HCT116 (cell line): ENCODE measurements around the gene IDH3G. TPM values are rescaled to one million over a fixed set of nuclear protein-coding genes. Genes with fewer than 3 reads are reported as not detected.

ENCODE experiments used
- ATAC-seq: fragments of 200-7000 bp; cut with Tn5 transposase; 2 replicates; pipeline ENCODE4 v1.9.1; 2020; ENCODE audit warnings: mild to moderate bottlenecking, moderate library complexity
- BruUV-seq: library from RNA; stranded (reverse); fragments of 400-500 nt; replicated peaks from 2 replicates; lab custom pipeline; 2021; lab: Mats Ljungman, UMichigan
- CTCF ChIA-PET: fragments of 300-600 bp; sonication (Branson Sonifier 250); formaldehyde crosslinking; loops from one replicate; lab custom pipeline; 2021; ENCODE audit warnings: antibody characterized with exemption; lab: Charles Lee
- POLR2A ChIA-PET: fragments of 300-600, 350-600 bp; sonication (Branson Sonifier 250); formaldehyde crosslinking; loops from one replicate; lab custom pipeline; 2021; ENCODE audit warnings: antibody characterized with exemption; lab: Charles Lee
- RAD21 ChIA-PET, 2 experiments: fragments of 300-600 bp; sonication (Branson Sonifier 250); formaldehyde crosslinking; loops; one replicate each; lab custom pipeline; 2023; ENCODE audit warnings: low total read pairs in 2 of 2; ENCODE audit not compliant: uncharacterized antibody in 2 of 2, unreplicated experiment in 2 of 2, low non-redundant PET in 1 of 2; lab: Charles Lee
- DNase-seq: peaks from one replicate; pipeline ENCODE4 v3.0.0-alpha.2; 2010; ENCODE audit warnings: low read depth, low spot score
- H2AFZ ChIP-seq: fragments of 200-600 bp; shearing (Covaris generic), sonication (generic); 2 replicates; pipeline ENCODE4 v1.6.1; 2017; ENCODE audit warnings: low read depth, mixed run types, mixed read lengths, antibody characterized with exemption, low read length; ENCODE audit not compliant: poor library complexity, severe bottlenecking
- H3K27ac ChIP-seq: 2 replicates; pipeline ENCODE4 v1.5.1; 2012; ENCODE audit warnings: low read depth, low read length
- H3K27me3 ChIP-seq: fragments of 200-600 bp; sonication (generic); 2 replicates; pipeline ENCODE4 v1.6.1; 2016; ENCODE audit warnings: mixed run types, low read length, mixed read lengths; ENCODE audit not compliant: insufficient read depth
- H3K36me3 ChIP-seq, 2 experiments: fragments of 200-500 bp in 1 of 2; fragments of 200-600 bp in 1 of 2; sonication (Bioruptor generic) in 1 of 2; sonication (generic) in 1 of 2; 2 replicates each; pipeline versions ENCODE4 v1.5.1 to v1.6.1; 2014 to 2016; ENCODE audit warnings: low read length in 2 of 2, inconsistent platforms in 1 of 2, mixed read lengths in 1 of 2, mixed run types in 1 of 2; ENCODE audit not compliant: insufficient read depth in 2 of 2, control insufficient read depth in 1 of 2
- H3K4me1 ChIP-seq, 2 experiments: fragments of 200-600 bp in 1 of 2; sonication (generic) in 1 of 2; 2 replicates each; pipeline versions ENCODE4 v1.5.1 to v1.6.1; 2012 to 2017; ENCODE audit warnings: low read length in 2 of 2, inconsistent platforms in 1 of 2, mild to moderate bottlenecking in 1 of 2, mixed read lengths in 1 of 2, mixed run types in 1 of 2, moderate library complexity in 1 of 2; ENCODE audit not compliant: insufficient read depth in 2 of 2, control insufficient read depth in 1 of 2
- H3K4me2 ChIP-seq: fragments of 200-600 bp; sonication (generic); 2 replicates; pipeline ENCODE4 v1.6.1; 2017; ENCODE audit warnings: mixed run types, low read length, mixed read lengths
- H3K4me3 ChIP-seq, 2 experiments: fragments of 200-600 bp in 1 of 2; sonication (generic) in 1 of 2; replicated peaks in 1 of 2; 2 replicates each; pipeline ENCODE4 v1.5.1; 2011 to 2016; ENCODE audit warnings: low read length in 2 of 2, control low read depth in 1 of 2, low read depth in 1 of 2, mild to moderate bottlenecking in 1 of 2, mixed read lengths in 1 of 2, mixed run types in 1 of 2
- H3K79me2 ChIP-seq: fragments of 200-600 bp; sonication (generic); 2 replicates; pipeline ENCODE4 v1.6.1; 2017; ENCODE audit warnings: mild to moderate bottlenecking, mixed run types, low read length, moderate library complexity, mixed read lengths; ENCODE audit not compliant: insufficient read depth
- H3K9ac ChIP-seq: fragments of 200-600 bp; sonication (generic); 2 replicates; pipeline ENCODE4 v1.6.1; 2016; ENCODE audit warnings: low read length, mixed read lengths
- H3K9me2 ChIP-seq: fragments of 200-600 bp; sonication (generic), shearing (Covaris generic); 2 replicates; pipeline ENCODE4 v1.6.1; 2017; ENCODE audit warnings: mixed run types, mild to moderate bottlenecking, moderate library complexity; ENCODE audit not compliant: insufficient read depth
- H3K9me3 ChIP-seq, 2 experiments: fragments of 200-500 bp in 1 of 2; fragments of 200-600 bp in 1 of 2; sonication (Bioruptor generic) in 1 of 2; sonication (generic) in 1 of 2; 2 replicates each; pipeline ENCODE4 v1.6.1; 2014 to 2017; ENCODE audit warnings: low read length in 2 of 2, mixed read lengths in 2 of 2, inconsistent platforms in 1 of 2, low read depth in 1 of 2, mild to moderate bottlenecking in 1 of 2, mixed run types in 1 of 2, moderate library complexity in 1 of 2; ENCODE audit not compliant: control insufficient read depth in 1 of 2, insufficient read depth in 1 of 2
- H4K20me1 ChIP-seq: fragments of 200-600 bp; sonication (generic), shearing (Covaris generic); 2 replicates; pipeline ENCODE4 v1.6.1; 2017; ENCODE audit warnings: mixed run types, mild to moderate bottlenecking, moderate library complexity; ENCODE audit not compliant: insufficient read depth
- CBX3 ChIP-seq: IDR thresholded peaks from 2 replicates; pipeline ENCODE4 v1.6.1; 2012; ENCODE audit warnings: low read depth
- CEBPB ChIP-seq: IDR thresholded peaks from 2 replicates; pipeline ENCODE4 v1.6.1; 2012; ENCODE audit warnings: low read depth
- EZH2 ChIP-seq: fragments of 200-600 bp; sonication (generic); IDR thresholded peaks from 2 replicates; pipeline ENCODE4 v1.6.1; 2017; ENCODE audit warnings: antibody characterized with exemption, mixed run types
- EZH2phosphoT487 ChIP-seq: fragments of 200-600 bp; IDR thresholded peaks from 2 replicates; pipeline ENCODE4 v1.6.1; 2018; ENCODE audit warnings: antibody characterized with exemption, borderline replicate concordance
- FOSL1 ChIP-seq: IDR thresholded peaks from 2 replicates; pipeline ENCODE4 v1.6.1; 2012; ENCODE audit warnings: low read depth
- JUND ChIP-seq: IDR thresholded peaks from 2 replicates; pipeline ENCODE4 v1.6.1; 2012
- POLR2AphosphoS5 ChIP-seq: IDR thresholded peaks from 2 replicates; pipeline ENCODE4 v1.6.1; 2011; ENCODE audit warnings: mild to moderate bottlenecking, low read depth, low read length, moderate library complexity
- RAD21 ChIP-seq: IDR thresholded peaks from 2 replicates; pipeline ENCODE4 v1.6.1; 2012; ENCODE audit warnings: low read depth, mild to moderate bottlenecking
- SIN3A ChIP-seq: IDR thresholded peaks from 2 replicates; pipeline ENCODE4 v1.6.1; 2012; ENCODE audit warnings: low read depth
- TCF7L2 ChIP-seq: IDR thresholded peaks from 2 replicates; pipeline ENCODE4 v1.7.0; 2011; ENCODE audit warnings: borderline replicate concordance, inconsistent platforms; ENCODE audit not compliant: insufficient read depth, insufficient read length; ENCODE audit errors: extremely low read depth
- YY1 ChIP-seq: IDR thresholded peaks from 2 replicates; pipeline ENCODE4 v1.6.1; 2011; ENCODE audit warnings: low read length, low read depth, moderate library complexity, mild to moderate bottlenecking; ENCODE audit not compliant: insufficient replicate concordance; ENCODE audit errors: extremely low read depth
- ZFX ChIP-seq: fragments of 450-650 bp; IDR thresholded peaks from 2 replicates; pipeline ENCODE4 v1.6.1; 2017
- ZNF274 ChIP-seq: fragments of 200-500 bp; sonication (Bioruptor generic); IDR thresholded peaks from 2 replicates; pipeline ENCODE4 v1.6.1; 2014; ENCODE audit warnings: mild to moderate bottlenecking, low read depth, low read length, inconsistent platforms
- intact Hi-C: fragments of 100-400 bp; cut with micrococcal nuclease; formaldehyde crosslinking; loops from 2 replicates; pipeline ENCODE4 v1.10.0; 2022
- total RNA-seq: library from RNA; stranded (reverse); gene quantifications from one replicate; pipeline ENCODE4 v1.2.1, GENCODE V29; 2021; ENCODE audit not compliant: unreplicated experiment
- TF ChIP-seq, protein P1 (sequence below), 3 experiments: fragments of 200-600 bp in 1 of 3; sonication (generic) in 1 of 3; IDR thresholded peaks in 2 of 3; conservative IDR thresholded peaks in 1 of 3; 2 replicates each; pipeline ENCODE4 v1.5.1; 2012 to 2017; ENCODE audit warnings: low read depth in 2 of 3, low read length in 2 of 3, antibody characterized with exemption in 1 of 3, borderline replicate concordance in 1 of 3, control low read depth in 1 of 3, mild to moderate bottlenecking in 1 of 3, mixed read lengths in 1 of 3, mixed run types in 1 of 3, moderate library complexity in 1 of 3; ENCODE audit not compliant: insufficient read depth in 1 of 3
- TF ChIP-seq, protein P2 (sequence below): IDR thresholded peaks from 2 replicates; pipeline ENCODE4 v1.6.1; 2012; ENCODE audit warnings: low read depth
- TF ChIP-seq, protein P3 (sequence below): IDR thresholded peaks from 2 replicates; pipeline ENCODE4 v1.6.1; 2012
- TF ChIP-seq, protein P4 (sequence below): IDR thresholded peaks from 2 replicates; pipeline ENCODE4 v1.6.1; 2012
- TF ChIP-seq, protein P5 (sequence below): IDR thresholded peaks from 2 replicates; pipeline ENCODE4 v1.6.1; 2011; ENCODE audit warnings: mild to moderate bottlenecking, low read length, moderate library complexity; ENCODE audit not compliant: insufficient replicate concordance; ENCODE audit errors: extremely low read depth

IDH3G gene
- total RNA-seq, 1 experiment from 2014 or later: 49.7 TPM

DNA sequence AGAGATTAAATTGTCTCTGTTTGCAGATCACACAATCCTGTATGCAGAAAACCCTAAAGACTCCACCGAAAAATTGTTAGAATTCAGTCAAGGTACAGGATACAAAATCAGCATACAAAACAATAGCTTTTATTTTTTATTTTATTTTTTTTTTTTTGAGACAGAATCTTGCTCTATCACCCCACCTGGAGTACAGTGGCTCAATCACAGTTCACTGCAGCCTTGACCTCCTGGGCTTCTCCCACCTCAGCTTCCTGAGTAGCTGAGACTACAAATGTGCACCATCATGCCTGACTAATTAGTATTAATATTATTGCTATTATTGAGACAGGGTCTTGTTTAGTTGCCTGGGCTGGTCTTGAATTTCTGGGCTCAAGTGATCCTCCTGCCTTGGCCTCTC lies 39.0 kb downstream of the IDH3G start:
- no peaks in the 10 kb centered on the region; a peak in 1 of 4 replicates for H3K9me3 ChIP-seq
- no peak overlapping the region for H3K27ac ChIP-seq
- CTCF ChIA-PET: no interaction called here
- no peak overlapping the region for H3K9ac ChIP-seq
- no peaks in the 10 kb centered on the region for H4K20me1 ChIP-seq
- ATAC-seq: no peak; the same call in 1 of the 2 replicates
- H3K9me2 ChIP-seq: no peaks in the 10 kb centered on the region
- H3K4me3 ChIP-seq: no peak overlapping the region
- H3K4me2 ChIP-seq: no peak overlapping the region
- H3K4me1 ChIP-seq: no peaks in the 10 kb centered on the region
- no TSS peak for BruUV-seq
- TF ChIP-seq, protein P1, sequence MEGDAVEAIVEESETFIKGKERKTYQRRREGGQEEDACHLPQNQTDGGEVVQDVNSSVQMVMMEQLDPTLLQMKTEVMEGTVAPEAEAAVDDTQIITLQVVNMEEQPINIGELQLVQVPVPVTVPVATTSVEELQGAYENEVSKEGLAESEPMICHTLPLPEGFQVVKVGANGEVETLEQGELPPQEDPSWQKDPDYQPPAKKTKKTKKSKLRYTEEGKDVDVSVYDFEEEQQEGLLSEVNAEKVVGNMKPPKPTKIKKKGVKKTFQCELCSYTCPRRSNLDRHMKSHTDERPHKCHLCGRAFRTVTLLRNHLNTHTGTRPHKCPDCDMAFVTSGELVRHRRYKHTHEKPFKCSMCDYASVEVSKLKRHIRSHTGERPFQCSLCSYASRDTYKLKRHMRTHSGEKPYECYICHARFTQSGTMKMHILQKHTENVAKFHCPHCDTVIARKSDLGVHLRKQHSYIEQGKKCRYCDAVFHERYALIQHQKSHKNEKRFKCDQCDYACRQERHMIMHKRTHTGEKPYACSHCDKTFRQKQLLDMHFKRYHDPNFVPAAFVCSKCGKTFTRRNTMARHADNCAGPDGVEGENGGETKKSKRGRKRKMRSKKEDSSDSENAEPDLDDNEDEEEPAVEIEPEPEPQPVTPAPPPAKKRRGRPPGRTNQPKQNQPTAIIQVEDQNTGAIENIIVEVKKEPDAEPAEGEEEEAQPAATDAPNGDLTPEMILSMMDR (IDR thresholded peaks at IDR 0.05 in 2 of 3, conservative IDR thresholded peaks at IDR 0.05 in 1 of 3; ENCODE audit: borderline replicate concordance in 1 of 3, insufficient read depth in 1 of 3, low read depth in 2 of 3, low read length in 2 of 3): no peak
- TF ChIP-seq ZFX (no peak), EZH2phosphoT487 (no peak), SIN3A (no peak), JUND (no peak), TCF7L2 (no peak), RAD21 (no peak), CBX3 (no peak), EZH2 (no peak), FOSL1 (no peak), ZNF274 (no peak), POLR2AphosphoS5 (no peak), YY1 (no peak), CEBPB (no peak)
- TF ChIP-seq, protein P2, sequence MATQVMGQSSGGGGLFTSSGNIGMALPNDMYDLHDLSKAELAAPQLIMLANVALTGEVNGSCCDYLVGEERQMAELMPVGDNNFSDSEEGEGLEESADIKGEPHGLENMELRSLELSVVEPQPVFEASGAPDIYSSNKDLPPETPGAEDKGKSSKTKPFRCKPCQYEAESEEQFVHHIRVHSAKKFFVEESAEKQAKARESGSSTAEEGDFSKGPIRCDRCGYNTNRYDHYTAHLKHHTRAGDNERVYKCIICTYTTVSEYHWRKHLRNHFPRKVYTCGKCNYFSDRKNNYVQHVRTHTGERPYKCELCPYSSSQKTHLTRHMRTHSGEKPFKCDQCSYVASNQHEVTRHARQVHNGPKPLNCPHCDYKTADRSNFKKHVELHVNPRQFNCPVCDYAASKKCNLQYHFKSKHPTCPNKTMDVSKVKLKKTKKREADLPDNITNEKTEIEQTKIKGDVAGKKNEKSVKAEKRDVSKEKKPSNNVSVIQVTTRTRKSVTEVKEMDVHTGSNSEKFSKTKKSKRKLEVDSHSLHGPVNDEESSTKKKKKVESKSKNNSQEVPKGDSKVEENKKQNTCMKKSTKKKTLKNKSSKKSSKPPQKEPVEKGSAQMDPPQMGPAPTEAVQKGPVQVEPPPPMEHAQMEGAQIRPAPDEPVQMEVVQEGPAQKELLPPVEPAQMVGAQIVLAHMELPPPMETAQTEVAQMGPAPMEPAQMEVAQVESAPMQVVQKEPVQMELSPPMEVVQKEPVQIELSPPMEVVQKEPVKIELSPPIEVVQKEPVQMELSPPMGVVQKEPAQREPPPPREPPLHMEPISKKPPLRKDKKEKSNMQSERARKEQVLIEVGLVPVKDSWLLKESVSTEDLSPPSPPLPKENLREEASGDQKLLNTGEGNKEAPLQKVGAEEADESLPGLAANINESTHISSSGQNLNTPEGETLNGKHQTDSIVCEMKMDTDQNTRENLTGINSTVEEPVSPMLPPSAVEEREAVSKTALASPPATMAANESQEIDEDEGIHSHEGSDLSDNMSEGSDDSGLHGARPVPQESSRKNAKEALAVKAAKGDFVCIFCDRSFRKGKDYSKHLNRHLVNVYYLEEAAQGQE: no peak
- TF ChIP-seq, protein P3, sequence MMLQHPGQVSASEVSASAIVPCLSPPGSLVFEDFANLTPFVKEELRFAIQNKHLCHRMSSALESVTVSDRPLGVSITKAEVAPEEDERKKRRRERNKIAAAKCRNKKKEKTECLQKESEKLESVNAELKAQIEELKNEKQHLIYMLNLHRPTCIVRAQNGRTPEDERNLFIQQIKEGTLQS: no peak
- TF ChIP-seq, protein P4, sequence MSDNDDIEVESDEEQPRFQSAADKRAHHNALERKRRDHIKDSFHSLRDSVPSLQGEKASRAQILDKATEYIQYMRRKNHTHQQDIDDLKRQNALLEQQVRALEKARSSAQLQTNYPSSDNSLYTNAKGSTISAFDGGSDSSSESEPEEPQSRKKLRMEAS: no peak
- TF ChIP-seq, protein P5, sequence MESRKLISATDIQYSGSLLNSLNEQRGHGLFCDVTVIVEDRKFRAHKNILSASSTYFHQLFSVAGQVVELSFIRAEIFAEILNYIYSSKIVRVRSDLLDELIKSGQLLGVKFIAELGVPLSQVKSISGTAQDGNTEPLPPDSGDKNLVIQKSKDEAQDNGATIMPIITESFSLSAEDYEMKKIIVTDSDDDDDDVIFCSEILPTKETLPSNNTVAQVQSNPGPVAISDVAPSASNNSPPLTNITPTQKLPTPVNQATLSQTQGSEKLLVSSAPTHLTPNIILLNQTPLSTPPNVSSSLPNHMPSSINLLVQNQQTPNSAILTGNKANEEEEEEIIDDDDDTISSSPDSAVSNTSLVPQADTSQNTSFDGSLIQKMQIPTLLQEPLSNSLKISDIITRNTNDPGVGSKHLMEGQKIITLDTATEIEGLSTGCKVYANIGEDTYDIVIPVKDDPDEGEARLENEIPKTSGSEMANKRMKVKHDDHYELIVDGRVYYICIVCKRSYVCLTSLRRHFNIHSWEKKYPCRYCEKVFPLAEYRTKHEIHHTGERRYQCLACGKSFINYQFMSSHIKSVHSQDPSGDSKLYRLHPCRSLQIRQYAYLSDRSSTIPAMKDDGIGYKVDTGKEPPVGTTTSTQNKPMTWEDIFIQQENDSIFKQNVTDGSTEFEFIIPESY: no peak
- RAD21 ChIA-PET: no interaction called here
- no peak overlapping the region for H2AFZ ChIP-seq
- H3K79me2 ChIP-seq: no peaks in the 10 kb centered on the region
- no peaks in the 10 kb centered on the region for H3K27me3 ChIP-seq
- no peaks in the 10 kb centered on the region for H3K36me3 ChIP-seq
- POLR2A ChIA-PET: no interaction called here
- DNase-seq: no peak
- intact Hi-C loops: no loop called here
